Neural crest cell (in vitro differentiated cells): ENCODE measurements around the gene ERC1. TPM values are rescaled to one million over a fixed set of nuclear protein-coding genes. Genes with fewer than 3 reads are reported as not detected.
A peak's percentile ranks its signal among the peaks of the same experiment; 100 is the strongest.
"Not testable (repeated sequence)": the region's sequence is repeated elsewhere in the genome, so short reads cannot be mapped to it uniquely, and the experiment has no call there.

ENCODE experiments used
- DNase-seq: peaks from one replicate; pipeline ENCODE4 v3.0.0; 2021; ENCODE audit warnings: low read depth, mixed read lengths, low spot score
- H3K27ac Mint-ChIP-seq: one replicate; pipeline ENCODE4 v1.8.0; 2021; ENCODE audit warnings: mild to moderate bottlenecking, mixed read lengths; ENCODE audit not compliant: unreplicated experiment
- H3K27me3 Mint-ChIP-seq: 2 replicates; pipeline ENCODE4 v1.8.0; 2021; ENCODE audit warnings: low read depth, mild to moderate bottlenecking, mixed read lengths
- H3K36me3 Mint-ChIP-seq: 2 replicates; pipeline ENCODE4 v1.8.0; 2021; ENCODE audit warnings: low read depth, mild to moderate bottlenecking, mixed read lengths
- H3K4me1 Mint-ChIP-seq: 2 replicates; pipeline ENCODE4 v1.8.0; 2021; ENCODE audit warnings: mixed read lengths
- H3K4me3 Mint-ChIP-seq: one replicate; pipeline ENCODE4 v1.8.0; 2021; ENCODE audit warnings: mild to moderate bottlenecking, mixed read lengths
- H3K9me3 Mint-ChIP-seq: 2 replicates; pipeline ENCODE4 v1.8.0; 2021; ENCODE audit warnings: mixed read lengths
- CTCF ChIP-seq: fragments of 200-600 bp; sonication (generic); conservative IDR thresholded peaks from 2 replicates; pipeline ENCODE4 v1.5.0; 2021; ENCODE audit warnings: antibody characterized with exemption, mild to moderate bottlenecking
- total RNA-seq: library from RNA; stranded (reverse); gene quantifications from 2 replicates; pipeline ENCODE4 v1.2.1, GENCODE V29; 2021

Gene ERC1
- total RNA-seq, 1 donor from 2014 or later: 38.9 TPM

DNA sequence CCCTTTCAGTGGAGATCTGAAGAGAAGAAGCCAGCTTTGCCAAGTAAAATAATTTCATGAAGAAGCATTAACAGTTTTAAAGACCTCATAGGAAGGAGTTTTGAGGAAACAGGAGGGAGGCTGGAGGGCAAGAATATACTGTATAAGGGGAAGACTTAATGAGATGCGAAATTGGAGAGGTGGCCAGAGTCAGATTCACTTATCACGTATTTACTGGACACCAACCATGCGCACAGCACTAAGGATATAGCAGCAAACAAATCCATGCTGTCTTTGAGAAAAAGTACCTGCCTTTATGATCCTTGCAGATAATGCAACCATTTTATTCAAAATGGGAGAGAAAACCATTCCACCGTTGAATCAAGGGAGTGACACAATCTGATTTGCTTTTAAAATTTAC, 100.3 kb downstream of the ERC1 start:
- no peak overlapping the region for H3K4me3 Mint-ChIP-seq
- H3K9me3 Mint-ChIP-seq: no peaks in the 10 kb centered on the region
- H3K36me3 Mint-ChIP-seq: no peaks in the 10 kb centered on the region
- H3K27ac Mint-ChIP-seq: no peak overlapping the region
- H3K4me1 Mint-ChIP-seq: peaks cover 10% of the 10 kb centered on the region
- no peaks in the 10 kb centered on the region for H3K27me3 Mint-ChIP-seq
- no peak for DNase-seq
- no peak for TF ChIP-seq CTCF

DNA sequence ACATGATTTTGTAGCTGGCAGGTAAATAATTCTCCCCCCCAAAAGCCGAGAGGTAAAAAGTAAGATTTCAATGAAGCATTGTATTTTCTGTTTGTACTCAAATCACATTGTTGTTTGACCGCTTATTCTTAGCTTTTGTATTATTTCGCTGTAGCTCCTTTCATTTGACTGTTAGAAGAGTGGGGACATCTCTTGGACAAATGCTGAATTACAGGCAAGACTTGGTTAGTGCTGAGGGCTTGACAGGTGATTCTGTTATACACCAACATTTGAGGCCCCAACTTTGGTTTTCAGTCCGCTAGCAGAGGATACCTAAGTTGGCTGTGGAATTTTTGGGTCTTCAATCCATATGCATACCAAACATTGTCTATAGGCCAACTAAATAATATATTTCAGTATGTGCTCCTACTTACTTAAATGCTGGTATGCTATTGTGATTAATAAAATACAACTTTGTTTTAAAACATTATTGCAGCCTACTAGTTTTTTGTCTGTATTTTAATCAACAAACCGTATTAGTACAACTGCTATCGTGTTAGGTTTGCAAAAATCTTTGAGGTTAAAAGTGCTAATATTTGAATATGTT, 102.2 kb downstream of the ERC1 start:
- Mint-ChIP-seq H3K27me3 (no peaks in the 10 kb centered on the region), H3K4me3 (no peak overlapping the region), H3K4me1 (peaks cover 10% of the 10 kb centered on the region), H3K36me3 (no peaks in the 10 kb centered on the region), H3K9me3 (no peaks in the 10 kb centered on the region), H3K27ac (no peak overlapping the region)
- peak; percentile 53 for DNase-seq
- TF ChIP-seq CTCF: peak; percentile 93

GRCh38 chr12:1094714-1095113, 103.7 kb downstream of the ERC1 start:
- no peak for TF ChIP-seq CTCF
- no peak for DNase-seq
- Mint-ChIP-seq H3K27ac (no peak overlapping the region), H3K9me3 (no peaks in the 10 kb centered on the region), H3K27me3 (no peaks in the 10 kb centered on the region), H3K4me3 (no peak overlapping the region), H3K4me1 (peaks cover 10% of the 10 kb centered on the region), H3K36me3 (no peaks in the 10 kb centered on the region)

DNA sequence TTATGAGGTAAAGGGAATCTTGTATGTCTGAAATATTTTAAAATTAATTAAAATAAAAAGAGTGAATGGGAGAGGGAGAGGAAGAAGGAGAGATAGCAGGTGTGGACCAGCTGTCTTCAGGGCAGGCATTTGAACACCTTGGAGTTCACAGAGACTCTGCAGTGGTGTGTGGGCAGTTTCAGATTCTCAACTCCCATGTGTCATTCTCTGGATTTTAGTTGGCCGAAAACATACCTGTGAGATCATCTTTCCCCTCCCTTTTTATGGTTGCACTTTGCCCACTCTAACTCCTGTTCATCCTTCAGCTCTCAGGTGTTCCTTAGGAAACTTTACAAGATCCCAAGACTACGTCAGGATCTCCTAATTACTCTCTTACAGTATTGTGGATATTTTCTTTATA, 108.1 kb downstream of the ERC1 start:
- Mint-ChIP-seq H3K9me3 (no peaks in the 10 kb centered on the region), H3K4me3 (no peak overlapping the region), H3K27me3 (no peaks in the 10 kb centered on the region), H3K27ac (no peak overlapping the region), H3K36me3 (no peaks in the 10 kb centered on the region), H3K4me1 (peaks cover 12% of the 10 kb centered on the region)
- no peak for TF ChIP-seq CTCF
- DNase-seq: no peak

DNA sequence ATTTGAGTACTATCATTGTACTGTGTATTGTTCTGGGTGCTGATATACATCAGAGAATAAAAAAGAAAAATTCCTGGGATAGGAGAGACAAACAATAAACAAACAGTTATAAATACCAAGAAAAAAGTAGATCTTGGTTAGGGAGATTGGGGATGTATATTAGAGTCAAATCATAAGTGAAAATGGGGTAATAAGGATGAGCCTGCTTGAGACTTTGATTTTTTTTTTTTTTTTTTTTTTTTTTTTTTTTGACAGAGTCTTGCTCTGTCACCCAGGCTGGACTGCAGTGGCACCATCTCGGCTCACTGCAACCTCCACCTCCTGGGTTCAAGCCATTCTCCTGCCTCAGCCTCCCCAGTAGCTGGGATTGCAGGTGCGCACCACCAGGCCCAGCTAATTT, 108.6 kb downstream of the ERC1 start:
- H3K4me3 Mint-ChIP-seq, H3K27me3 Mint-ChIP-seq, H3K36me3 Mint-ChIP-seq, DNase-seq, H3K9me3 Mint-ChIP-seq, H3K27ac Mint-ChIP-seq: not testable (repeated sequence)
- H3K4me1 Mint-ChIP-seq: peaks cover 17% of the 10 kb centered on the region

GRCh38 chr12:1102115-1102514, 111.1 kb downstream of the ERC1 start:
- DNase-seq: no peak
- Mint-ChIP-seq H3K4me1 (peaks cover 18% of the 10 kb centered on the region), H3K9me3 (no peaks in the 10 kb centered on the region), H3K27me3 (no peaks in the 10 kb centered on the region), H3K36me3 (no peaks in the 10 kb centered on the region), H3K27ac (no peak overlapping the region), H3K4me3 (no peak overlapping the region)
- no peak for TF ChIP-seq CTCF
